SK-N-SH (cell line): ENCODE results near the gene RAB7A. TPM values are rescaled to one million over a fixed set of nuclear protein-coding genes. Genes with fewer than 3 reads are reported as not detected.
"Not testable (repeated sequence)": the region's sequence is repeated elsewhere in the genome, so short reads cannot be mapped to it uniquely, and the experiment has no call there.

ENCODE experiments used
- CTCF ChIA-PET: fragments of 300-600, 350-600 bp; formaldehyde crosslinking; extraction: SDS; loops from one replicate; lab custom pipeline; 2021; lab: Yijun Ruan, JAX
- POLR2A ChIA-PET: fragments of 350-600 bp; sonication (Branson Sonifier 250); formaldehyde crosslinking; extraction: SDS; loops from one replicate; lab custom pipeline; 2020; ENCODE audit warnings: antibody characterized with exemption, inconsistent platforms; lab: Yijun Ruan, JAX
- DNase-seq: peaks from one replicate; pipeline ENCODE4 v3.0.0; 2012
- H2AFZ ChIP-seq: fragments of 200-600 bp; sonication (generic); 2 replicates; pipeline ENCODE4 v1.8.1; 2016; ENCODE audit warnings: antibody characterized with exemption, mild to moderate bottlenecking, low read depth
- H3F3A ChIP-seq: fragments of 200-600 bp; sonication (generic); replicated peaks from 2 replicates; pipeline ENCODE3; 2016; ENCODE audit warnings: antibody characterized with exemption, mild to moderate bottlenecking; ENCODE audit not compliant: insufficient read depth
- H3K27ac ChIP-seq, 2 experiments: fragments of 200-500 bp in 1 of 2; fragments of 200-600 bp in 1 of 2; sonication (Bioruptor generic) in 1 of 2; sonication (generic), shearing (Covaris generic) in 1 of 2; 2 replicates each; pipeline versions ENCODE4 v1.5.1 to v1.6.1; 2014 to 2016; ENCODE audit warnings: low read depth in 2 of 2, inconsistent platforms in 1 of 2, low read length in 1 of 2, mild to moderate bottlenecking in 1 of 2, mixed read lengths in 1 of 2
- H3K27me3 ChIP-seq: fragments of 200-600 bp; sonication (generic), shearing (Covaris generic); 2 replicates; pipeline ENCODE4 v1.6.1; 2016; ENCODE audit warnings: mixed run types; ENCODE audit not compliant: insufficient read depth
- H3K36me3 ChIP-seq, 2 experiments: fragments of 200-500 bp in 1 of 2; fragments of 200-600 bp in 1 of 2; sonication (Bioruptor generic) in 1 of 2; sonication (generic) in 1 of 2; replicated peaks in 1 of 2; 2 replicates each; pipeline versions ENCODE3 to v1.5.1; 2014 to 2016; ENCODE audit warnings: low read length in 1 of 2, mild to moderate bottlenecking in 1 of 2; ENCODE audit not compliant: insufficient read depth in 2 of 2, control insufficient read depth in 1 of 2
- H3K4me1 ChIP-seq, 2 experiments: fragments of 200-500 bp in 1 of 2; fragments of 200-600 bp in 1 of 2; sonication (Bioruptor generic) in 1 of 2; sonication (generic), shearing (Covaris generic) in 1 of 2; 2 replicates each; pipeline versions ENCODE4 v1.5.1 to v1.6.1; 2014 to 2016; ENCODE audit warnings: low read depth in 1 of 2, low read length in 1 of 2, mixed run types in 1 of 2; ENCODE audit not compliant: insufficient read depth in 2 of 2, control insufficient read depth in 1 of 2
- H3K4me2 ChIP-seq: fragments of 200-600 bp; sonication (generic), shearing (Covaris generic); 2 replicates; pipeline ENCODE4 v1.6.1; 2017; ENCODE audit warnings: mixed run types
- H3K4me3 ChIP-seq, 2 experiments: fragments of 200-500 bp in 1 of 2; fragments of 200-600 bp in 1 of 2; sonication (Bioruptor generic) in 1 of 2; sonication (generic), shearing (Covaris generic) in 1 of 2; 2 replicates each; pipeline versions ENCODE4 v1.5.1 to v1.8.1; 2014 to 2016; ENCODE audit warnings: low read depth in 2 of 2, inconsistent platforms in 1 of 2, low read length in 1 of 2, mild to moderate bottlenecking in 1 of 2, mixed read lengths in 1 of 2, moderate library complexity in 1 of 2
- H3K79me2 ChIP-seq: fragments of 200-600 bp; sonication (generic); 2 replicates; pipeline ENCODE4 v1.8.1; 2017; ENCODE audit warnings: mild to moderate bottlenecking; ENCODE audit not compliant: insufficient read depth
- H3K9ac ChIP-seq: fragments of 200-600 bp; sonication (generic); 2 replicates; pipeline ENCODE4 v1.6.1; 2017; ENCODE audit warnings: mixed run types
- H3K9me2 ChIP-seq: fragments of 200-600 bp; sonication (generic); 2 replicates; pipeline ENCODE4 v1.6.1; 2017; ENCODE audit warnings: mixed run types
- H3K9me3 ChIP-seq: fragments of 200-600 bp; sonication (generic); 2 replicates; pipeline ENCODE4 v1.6.1; 2017; ENCODE audit warnings: mixed run types, mild to moderate bottlenecking, moderate library complexity
- H4K20me1 ChIP-seq: fragments of 200-600 bp; sonication (generic); 2 replicates; pipeline ENCODE4 v1.6.1; 2017; ENCODE audit warnings: mild to moderate bottlenecking, mixed run types; ENCODE audit not compliant: insufficient read depth
- CHD2 ChIP-seq: fragments of 150-350 bp; IDR thresholded peaks from 2 replicates; pipeline ENCODE4 v1.6.1; 2018; ENCODE audit warnings: low read length; ENCODE audit not compliant: partially characterized antibody
- EP300 ChIP-seq, 2 experiments: IDR thresholded peaks; 2 replicates each; pipeline versions ENCODE4 v1.4.0 to v1.6.1; 2012; ENCODE audit warnings: borderline replicate concordance in 1 of 2, low read depth in 1 of 2, low read length in 1 of 2
- GABPA ChIP-seq: IDR thresholded peaks from 2 replicates; pipeline ENCODE4 v1.4.0; 2012; ENCODE audit warnings: low read depth, mild to moderate bottlenecking
- GATA2 ChIP-seq: sonication (generic); formaldehyde crosslinking; IDR thresholded peaks from 2 replicates; pipeline ENCODE4 v1.5.0; 2020; ENCODE audit warnings: mild to moderate bottlenecking, missing genetic modification reagents
- MAX ChIP-seq: IDR thresholded peaks from 2 replicates; pipeline ENCODE4 v1.4.0; 2012; ENCODE audit warnings: low read depth
- MEF2A ChIP-seq: IDR thresholded peaks from 2 replicates; pipeline ENCODE4 v1.4.0; 2012; ENCODE audit warnings: low read depth, borderline replicate concordance
- MXI1 ChIP-seq: IDR thresholded peaks from 2 replicates; pipeline ENCODE4 v1.6.1; 2012; ENCODE audit warnings: mild to moderate bottlenecking, low read depth, low read length, improper control_type of control experiment
- NFIC ChIP-seq: IDR thresholded peaks from 2 replicates; pipeline ENCODE4 v1.4.0; 2012; ENCODE audit warnings: borderline replicate concordance
- PBX3 ChIP-seq: IDR thresholded peaks from 2 replicates; pipeline ENCODE4; 2012
- RCOR1 ChIP-seq: fragments of 150-350 bp; IDR thresholded peaks from 2 replicates; pipeline ENCODE4 v1.6.1; 2017; ENCODE audit warnings: antibody characterized with exemption, low read length
- RFX5 ChIP-seq: IDR thresholded peaks from 2 replicates; pipeline ENCODE4 v1.6.1; 2012; ENCODE audit warnings: mild to moderate bottlenecking, improper control_type of control experiment, low read length
- RXRA ChIP-seq: IDR thresholded peaks from 2 replicates; pipeline ENCODE4 v1.4.0; 2012; ENCODE audit warnings: low read depth, mild to moderate bottlenecking, borderline replicate concordance
- SIN3A ChIP-seq: IDR thresholded peaks from 2 replicates; pipeline ENCODE4 v1.6.1; 2012; ENCODE audit warnings: low read depth, mild to moderate bottlenecking, low read length, moderate library complexity, borderline replicate concordance
- SMC3 ChIP-seq: IDR thresholded peaks from 2 replicates; pipeline ENCODE4 v1.6.1; 2012; ENCODE audit warnings: low read depth, low read length, improper control_type of control experiment
- TEAD4 ChIP-seq: IDR thresholded peaks from 2 replicates; pipeline ENCODE4 v1.4.0; 2012; ENCODE audit warnings: mild to moderate bottlenecking, borderline replicate concordance; ENCODE audit not compliant: insufficient read depth
- WGBS: methylation state at CpG from one replicate; pipeline ENCODE4 v1.1.6; 2017; ENCODE audit warnings: low lambda C conversion rate; 5-methylcytosine and 5-hydroxymethylcytosine counted together
- polyA plus RNA-seq, 3 experiments: library from polyadenylated mRNA; depleted of rRNA; stranded (reverse); fragments of >200 nt; gene quantifications; 2 replicates each; pipeline ENCODE4 v1.2.3, GENCODE V29; 2012

The RAB7A gene
- polyA plus RNA-seq, 1 of the 3 experiments (the other 2 are of a cell fraction) = 271 TPM

GRCh38 chr3:128824132-128824850 lies 98.3 kb downstream of the RAB7A start:
- ChIA-PET POLR2A (no interaction called here), CTCF (interaction anchor here (1.0 to 2.1 kb wide), 3 partner anchors 22 to 143 kb away, joined by 3 to 8 read pairs (median 4); no protein-coding TSS in a partner anchor)
- Histone ChIP-seq H3K4me3 (no peak overlapping the region), H3K79me2 (no peaks in the 10 kb centered on the region), H4K20me1 (no peaks in the 10 kb centered on the region), H3K9me3 (no peaks in the 10 kb centered on the region), H2AFZ (no peak overlapping the region), H3K4me1 (no peaks in the 10 kb centered on the region), H3K4me2 (no peak overlapping the region), H3K27me3 (no peaks in the 10 kb centered on the region), H3K9me2 (no peaks in the 10 kb centered on the region), H3K36me3 (peaks cover 5% of the 10 kb centered on the region in 2 experiments), H3F3A (peaks cover 5% of the 10 kb centered on the region), H3K9ac (no peak overlapping the region), H3K27ac (no peak overlapping the region)
- DNase-seq = no peak
- TF ChIP-seq NFIC = no peak
- no peak for TF ChIP-seq TEAD4
- no peak for TF ChIP-seq CHD2
- TF ChIP-seq RFX5 = no peak
- no peak for TF ChIP-seq GATA2
- 100% methylated on average over 3 of the region's 10 CpGs for WGBS

- Histone ChIP-seq H4K20me1 (no peaks in the 10 kb centered on the region), H3K27ac (no peak overlapping the region), H3K4me2 (no peak overlapping the region), H3K4me1 (no peaks in the 10 kb centered on the region), H3K9me3 (no peaks in the 10 kb centered on the region), H3K4me3 (no peak overlapping the region), H3K27me3 (no peaks in the 10 kb centered on the region), H3K79me2 (no peaks in the 10 kb centered on the region), H3K9me2 (no peaks in the 10 kb centered on the region), H3K36me3 (peaks cover 2 to 4% of the 10 kb centered on the region in 2 experiments), H2AFZ (no peak overlapping the region), H3F3A (peaks cover 4% of the 10 kb centered on the region), H3K9ac (no peak overlapping the region)
- WGBS = 100% methylated on average over 3 of the region's 4 CpGs
- POLR2A ChIA-PET = no interaction called here
- CTCF ChIA-PET = interaction anchor here (0.6 to 1.1 kb wide), 2 partner anchors 22 to 30 kb away, joined by 3 to 4 read pairs; no protein-coding TSS in a partner anchor
- DNase-seq = no peak
- no peak for TF ChIP-seq MXI1
- TF ChIP-seq GABPA = no peak
- TF ChIP-seq MEF2A = no peak
- TF ChIP-seq TEAD4 = no peak
- TF ChIP-seq SIN3A = no peak
- TF ChIP-seq RXRA = no peak
- TF ChIP-seq EP300 (IDR thresholded peaks at IDR 0.05; ENCODE audit: borderline replicate concordance in 1 of 2, low read depth in 1 of 2, low read length in 1 of 2) = no peak
- no peak for TF ChIP-seq GATA2
- no peak for TF ChIP-seq PBX3
- TF ChIP-seq RCOR1 = no peak
- TF ChIP-seq MAX = no peak
- no peak for TF ChIP-seq SMC3
Observed at GRCh38 chr3:128825117-128825725, 99.2 kb downstream of the RAB7A start.

GRCh38 chr3:128829087-128829486 lies 103.1 kb downstream of the RAB7A start:
- CTCF ChIA-PET, H3K79me2 ChIP-seq, H3K4me1 ChIP-seq, H3K9me3 ChIP-seq, H2AFZ ChIP-seq, H3K4me3 ChIP-seq, H3K27ac ChIP-seq, H3K4me2 ChIP-seq, DNase-seq, H4K20me1 ChIP-seq, H3K27me3 ChIP-seq, H3K36me3 ChIP-seq, POLR2A ChIA-PET, H3F3A ChIP-seq, H3K9me2 ChIP-seq, H3K9ac ChIP-seq: not testable (repeated sequence)
- WGBS = 96% methylated on average over 9 of the region's 9 CpGs

GRCh38 chr3:128829925-128830625 lies 104.1 kb downstream of the RAB7A start:
- H3K36me3 ChIP-seq, DNase-seq, H3K9ac ChIP-seq, H3K4me1 ChIP-seq, H3K27me3 ChIP-seq, H3F3A ChIP-seq, H3K9me2 ChIP-seq, POLR2A ChIA-PET, H4K20me1 ChIP-seq, H2AFZ ChIP-seq, H3K4me2 ChIP-seq, H3K4me3 ChIP-seq, H3K9me3 ChIP-seq, H3K79me2 ChIP-seq, CTCF ChIA-PET, H3K27ac ChIP-seq: not testable (repeated sequence)
- WGBS = 85% methylated on average over 7 of the region's 7 CpGs
